ENCODE data around the gene SLC6A6. TPM values are rescaled to one million over a fixed set of nuclear protein-coding genes. Genes with fewer than 3 reads are reported as not detected.

SLC6A6 gene
- polyA plus RNA-seq, 1 of the 3 experiments (the other 2 are of a cell fraction), result 19.1 TPM

GRCh38 chr3:14497321-14497720 lies 94.9 kb downstream of the SLC6A6 start:
- H3K27me3 ChIP-seq (ENCODE audit: insufficient read depth), result no peaks in the 10 kb centered on the region; the same call in 1 of the 2 replicates
- H3K27ac ChIP-seq (ENCODE audit: low read depth in 2 of 2, low read length in 1 of 2), result no peak overlapping the region
- H3K9me3 ChIP-seq, result peaks cover 9% of the 10 kb centered on the region; the same call in 1 of the 2 replicates
- 68% methylated on average over 10 of the region's 10 CpGs for WGBS (ENCODE audit: low lambda C conversion rate)
- no peak for DNase-seq
- no peaks in the 10 kb centered on the region for H3K79me2 ChIP-seq (ENCODE audit: insufficient read depth)
- H4K20me1 ChIP-seq (ENCODE audit: insufficient read depth), result no peaks in the 10 kb centered on the region
- no peaks in the 10 kb centered on the region for H3K36me3 ChIP-seq (replicated peaks in 1 of 2; ENCODE audit: control insufficient read depth in 1 of 2, insufficient read depth in 2 of 2, low read length in 1 of 2)
- H3K9me2 ChIP-seq, result no peaks in the 10 kb centered on the region
- no peak overlapping the region for H3K9ac ChIP-seq
- no peak for TF ChIP-seq MAX (IDR thresholded peaks at IDR 0.05; ENCODE audit: low read depth)
- no peak for TF ChIP-seq TAF1 (IDR thresholded peaks at IDR 0.05; ENCODE audit: borderline replicate concordance, low read depth, low read length)
- no peak for TF ChIP-seq TCF12 (IDR thresholded peaks at IDR 0.05)
- no peak for TF ChIP-seq NRF1 (IDR thresholded peaks at IDR 0.05; ENCODE audit: low read depth, low read length)
- TF ChIP-seq, protein P1, sequence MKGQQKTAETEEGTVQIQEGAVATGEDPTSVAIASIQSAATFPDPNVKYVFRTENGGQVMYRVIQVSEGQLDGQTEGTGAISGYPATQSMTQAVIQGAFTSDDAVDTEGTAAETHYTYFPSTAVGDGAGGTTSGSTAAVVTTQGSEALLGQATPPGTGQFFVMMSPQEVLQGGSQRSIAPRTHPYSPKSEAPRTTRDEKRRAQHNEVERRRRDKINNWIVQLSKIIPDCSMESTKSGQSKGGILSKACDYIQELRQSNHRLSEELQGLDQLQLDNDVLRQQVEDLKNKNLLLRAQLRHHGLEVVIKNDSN (IDR thresholded peaks at IDR 0.05; ENCODE audit: borderline replicate concordance, low read depth), result no peak
- TF ChIP-seq, protein P2, sequence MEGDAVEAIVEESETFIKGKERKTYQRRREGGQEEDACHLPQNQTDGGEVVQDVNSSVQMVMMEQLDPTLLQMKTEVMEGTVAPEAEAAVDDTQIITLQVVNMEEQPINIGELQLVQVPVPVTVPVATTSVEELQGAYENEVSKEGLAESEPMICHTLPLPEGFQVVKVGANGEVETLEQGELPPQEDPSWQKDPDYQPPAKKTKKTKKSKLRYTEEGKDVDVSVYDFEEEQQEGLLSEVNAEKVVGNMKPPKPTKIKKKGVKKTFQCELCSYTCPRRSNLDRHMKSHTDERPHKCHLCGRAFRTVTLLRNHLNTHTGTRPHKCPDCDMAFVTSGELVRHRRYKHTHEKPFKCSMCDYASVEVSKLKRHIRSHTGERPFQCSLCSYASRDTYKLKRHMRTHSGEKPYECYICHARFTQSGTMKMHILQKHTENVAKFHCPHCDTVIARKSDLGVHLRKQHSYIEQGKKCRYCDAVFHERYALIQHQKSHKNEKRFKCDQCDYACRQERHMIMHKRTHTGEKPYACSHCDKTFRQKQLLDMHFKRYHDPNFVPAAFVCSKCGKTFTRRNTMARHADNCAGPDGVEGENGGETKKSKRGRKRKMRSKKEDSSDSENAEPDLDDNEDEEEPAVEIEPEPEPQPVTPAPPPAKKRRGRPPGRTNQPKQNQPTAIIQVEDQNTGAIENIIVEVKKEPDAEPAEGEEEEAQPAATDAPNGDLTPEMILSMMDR (IDR thresholded peaks at IDR 0.05), result no peak
- no peak for TF ChIP-seq SMC3 (IDR thresholded peaks at IDR 0.05; ENCODE audit: low read depth, low read length)
- TF ChIP-seq CHD2 (IDR thresholded peaks at IDR 0.05; ENCODE audit: low read length, partially characterized antibody), result no peak
- H3K4me3 ChIP-seq (ENCODE audit: low read depth in 2 of 2, low read length in 1 of 2), result no peak overlapping the region
- no peaks in the 10 kb centered on the region for H3K4me1 ChIP-seq (ENCODE audit: control insufficient read depth in 1 of 2, insufficient read depth in 2 of 2, low read depth in 1 of 2, low read length in 1 of 2)
- no peaks in the 10 kb centered on the region for H3F3A ChIP-seq (replicated peaks; ENCODE audit: insufficient read depth)
- ChIA-PET CTCF (interaction anchor here (1.2 to 1.6 kb wide), 2 partner anchors 11 to 51 kb away, joined by 3 to 8 read pairs; no protein-coding TSS in a partner anchor), POLR2A (no interaction called here)
- H2AFZ ChIP-seq (ENCODE audit: low read depth), result no peak overlapping the region
- H3K4me2 ChIP-seq, result no peak overlapping the region

GRCh38 chr3:14502472-14502871 lies 100.1 kb downstream of the SLC6A6 start:
- TF ChIP-seq, protein P1 (IDR thresholded peaks at IDR 0.05; ENCODE audit: borderline replicate concordance, low read depth), result no peak
- TF ChIP-seq REST (IDR thresholded peaks at IDR 0.05; ENCODE audit: low read depth, low read length) (no peak), SIN3A (IDR thresholded peaks at IDR 0.05; ENCODE audit: borderline replicate concordance, low read depth, low read length) (no peak), TEAD4 (IDR thresholded peaks at IDR 0.05; ENCODE audit: borderline replicate concordance, insufficient read depth) (no peak), MXI1 (IDR thresholded peaks at IDR 0.05; ENCODE audit: low read depth, low read length) (no peak), YY1 (IDR thresholded peaks at IDR 0.05; ENCODE audit: low read depth) (no peak), USF2 (IDR thresholded peaks at IDR 0.05; ENCODE audit: borderline replicate concordance, low read depth, low read length) (no peak), RCOR1 (IDR thresholded peaks at IDR 0.05; ENCODE audit: low read length) (no peak)
- no peaks in the 10 kb centered on the region for H4K20me1 ChIP-seq (ENCODE audit: insufficient read depth)
- H3K9me3 ChIP-seq, result peaks cover 13% of the 10 kb centered on the region; the same call in 1 of the 2 replicates
- H3K79me2 ChIP-seq (ENCODE audit: insufficient read depth), result no peaks in the 10 kb centered on the region
- CTCF ChIA-PET, result no interaction called here
- H3F3A ChIP-seq (replicated peaks; ENCODE audit: insufficient read depth), result no peaks in the 10 kb centered on the region
- no peak for DNase-seq
- POLR2A ChIA-PET, result no interaction called here
- H3K27ac ChIP-seq (ENCODE audit: low read depth in 2 of 2, low read length in 1 of 2), result no peak overlapping the region
- H3K4me2 ChIP-seq, result no peak overlapping the region
- no peaks in the 10 kb centered on the region for H3K9me2 ChIP-seq
- no peak overlapping the region for H3K9ac ChIP-seq
- H3K4me1 ChIP-seq (ENCODE audit: control insufficient read depth in 1 of 2, insufficient read depth in 2 of 2, low read depth in 1 of 2, low read length in 1 of 2), result no peaks in the 10 kb centered on the region
- H3K4me3 ChIP-seq (ENCODE audit: low read depth in 2 of 2, low read length in 1 of 2), result no peak overlapping the region
- no peak overlapping the region for H2AFZ ChIP-seq (ENCODE audit: low read depth)
- H3K27me3 ChIP-seq (ENCODE audit: insufficient read depth), result no peaks in the 10 kb centered on the region; the same call in 1 of the 2 replicates
- no peaks in the 10 kb centered on the region for H3K36me3 ChIP-seq (replicated peaks in 1 of 2; ENCODE audit: control insufficient read depth in 1 of 2, insufficient read depth in 2 of 2, low read length in 1 of 2)

All from SK-N-SH (cell line).